ENCODE measurements around the gene ACRBP. TPM values are rescaled to one million over a fixed set of nuclear protein-coding genes. Genes with fewer than 3 reads are reported as not detected.

Gene ACRBP
- polyA plus RNA-seq, 1 donor from 2014 or later = 1.6 TPM

GRCh38 chr12:6592087-6592486 lies 55.1 kb downstream of the ACRBP start:
- no peaks in the 10 kb centered on the region for H3K9me3 ChIP-seq (ENCODE audit: low read length)
- no peaks in the 10 kb centered on the region for H3K27me3 ChIP-seq (ENCODE audit: insufficient read depth, low read depth, low read length)
- no peak overlapping the region for H3K4me3 ChIP-seq (ENCODE audit: low read length)
- H3F3A ChIP-seq (ENCODE audit: insufficient read depth, low read length, poor library complexity, severe bottlenecking) = no peaks in the 10 kb centered on the region
- no peak for TF ChIP-seq TAF1 (IDR thresholded peaks at IDR 0.05; ENCODE audit: low read depth)
- no peak for TF ChIP-seq POLR2AphosphoS5 (IDR thresholded peaks at IDR 0.05)
- no peak for TF ChIP-seq MXI1 (conservative IDR thresholded peaks at IDR 0.05; ENCODE audit: poor library complexity, severe bottlenecking)
- no peak for TF ChIP-seq SMC3 (conservative IDR thresholded peaks at IDR 0.05; ENCODE audit: poor library complexity)
- TF ChIP-seq REST (IDR thresholded peaks at IDR 0.05; ENCODE audit: borderline replicate concordance) = no peak
- TF ChIP-seq EP300 (conservative IDR thresholded peaks at IDR 0.05; ENCODE audit: poor library complexity, severe bottlenecking) = no peak
- TF ChIP-seq EZH2 (IDR thresholded peaks at IDR 0.05; ENCODE audit: borderline replicate concordance, insufficient read depth, low read length, poor library complexity, severe bottlenecking) = no peak
- TF ChIP-seq CTCF (IDR thresholded peaks at IDR 0.05; ENCODE audit: poor library complexity, severe bottlenecking) = no peak
- H3K79me2 ChIP-seq (replicated peaks; ENCODE audit: insufficient read depth, low read length) = peaks cover 13% of the 10 kb centered on the region
- H3K9me2 ChIP-seq (ENCODE audit: insufficient read depth, low read length) = no peaks in the 10 kb centered on the region
- no peak overlapping the region for H3K27ac ChIP-seq (ENCODE audit: low read length)
- no peaks in the 10 kb centered on the region for H4K20me1 ChIP-seq (ENCODE audit: insufficient read depth)
- no peak overlapping the region for H2AFZ ChIP-seq (ENCODE audit: low read depth, low read length)
- no peak overlapping the region for H3K9ac ChIP-seq (ENCODE audit: low read length)
- H3K4me2 ChIP-seq (ENCODE audit: low read length) = no peak overlapping the region
- peaks cover 19% of the 10 kb centered on the region for H3K36me3 ChIP-seq (ENCODE audit: insufficient read depth, low read length)

Other genes with a start within 250 kb of the ACRBP start
- gene CD27, start 202.5 kb downstream of the ACRBP start, polyA plus RNA-seq = not detected in 2 replicates
- not detected in 2 replicates for gene TAPBPL, start 195.4 kb downstream of the ACRBP start, polyA plus RNA-seq
- gene VAMP1, start 176.8 kb downstream of the ACRBP start, polyA plus RNA-seq = 4.3 and 6.7 TPM in 2 replicates
- 111 and 117 TPM in 2 replicates for gene MRPL51, start 154.2 kb downstream of the ACRBP start, polyA plus RNA-seq
- gene NCAPD2, start 153.3 kb downstream of the ACRBP start, polyA plus RNA-seq = 4.5 and 5.6 TPM in 2 replicates
- 1,673 and 1,838 TPM in 2 replicates for gene GAPDH, start 112.9 kb downstream of the ACRBP start, polyA plus RNA-seq
- 12.0 and 16.9 TPM in 2 replicates for gene IFFO1, start 91.4 kb downstream of the ACRBP start, polyA plus RNA-seq
- 30.7 and 38.8 TPM in 2 replicates for gene NOP2, start 79.1 kb downstream of the ACRBP start, polyA plus RNA-seq
- gene CHD4, start 40.1 kb downstream of the ACRBP start, polyA plus RNA-seq = 146 and 173 TPM in 2 replicates
- 0.48 TPM in 1 of 2 replicates, not detected in the other for gene LPAR5, start 11.5 kb downstream of the ACRBP start, polyA plus RNA-seq
- gene ING4, start 15.7 kb upstream of the ACRBP start, polyA plus RNA-seq = 522 and 540 TPM in 2 replicates
- 25.8 and 30.2 TPM in 2 replicates for gene ZNF384, start 41.9 kb upstream of the ACRBP start, polyA plus RNA-seq
- gene PIANP, start 53.4 kb upstream of the ACRBP start, polyA plus RNA-seq = 2.1 and 4.4 TPM in 2 replicates
- gene COPS7A, start 76.6 kb upstream of the ACRBP start, polyA plus RNA-seq = 45.8 and 50.2 TPM in 2 replicates
- 134 and 176 TPM in 2 replicates for gene MLF2, start 105.7 kb upstream of the ACRBP start, polyA plus RNA-seq
- gene PTMS, start 118.9 kb upstream of the ACRBP start, polyA plus RNA-seq = 504 and 557 TPM in 2 replicates
- 1.4 and 2.0 TPM in 2 replicates for gene LAG3, start 125.1 kb upstream of the ACRBP start, polyA plus RNA-seq
- gene CD4, start 142.1 kb upstream of the ACRBP start, polyA plus RNA-seq = not detected in 2 replicates
- gene GPR162, start 174.4 kb upstream of the ACRBP start, polyA plus RNA-seq = 82.8 and 117 TPM in 2 replicates
- 58.9 and 66.1 TPM in 2 replicates for gene P3H3, start 181.0 kb upstream of the ACRBP start, polyA plus RNA-seq
- 18.8 and 19.0 TPM in 2 replicates for gene GNB3, start 193.5 kb upstream of the ACRBP start, polyA plus RNA-seq
- gene CDCA3, start 203.9 kb upstream of the ACRBP start, polyA plus RNA-seq = 4.1 and 7.3 TPM in 2 replicates
- gene USP5, start 204.7 kb upstream of the ACRBP start, polyA plus RNA-seq = 120 and 130 TPM in 2 replicates
- gene TPI1, start 220.1 kb upstream of the ACRBP start, polyA plus RNA-seq = 288 and 292 TPM in 2 replicates
- gene SPSB2, start 225.9 kb upstream of the ACRBP start, polyA plus RNA-seq = 12.8 and 14.2 TPM in 2 replicates

Measured in neural cell (in vitro differentiated cells).